ENCODE results near the gene SEC61G.

- TF ChIP-seq CTCF (IDR thresholded peaks at IDR 0.05; ENCODE audit: low read depth, low read length, poor library complexity, severe bottlenecking) = no peak
- no peak for TF ChIP-seq EZH2phosphoT487 (IDR thresholded peaks at IDR 0.05; ENCODE audit: borderline replicate concordance, low read length)
Measured at GRCh38 chr7:54764861-54765260, 5.8 kb upstream of the SEC61G start.

All from DOHH2 (cell line).